Body of pancreas (tissue), 4 donors: ENCODE results near the gene ERICH2. TPM values are rescaled to one million over a fixed set of nuclear protein-coding genes. Genes with fewer than 3 reads are reported as not detected.

Source experiments
- ATAC-seq: fragments of 150-250 bp; one replicate; pipeline ENCODE4 v1.9.1; 2016
- DNase-seq, 4 donors: peaks; one replicate each; pipeline ENCODE4 v3.0.0-alpha.2; 2019
- H3K27ac ChIP-seq, 4 donors: fragments of 200-600 bp; sonication (generic); 1 replicate in 3 of 4; 2 replicates in 1 of 4; pipeline versions ENCODE4 v1.5.1 to v1.6.1; 2016 to 2019; ENCODE audit warnings: mild to moderate bottlenecking in 1 of 4, mixed read lengths in 1 of 4, moderate library complexity in 1 of 4
- H3K27me3 ChIP-seq, 2 donors: fragments of 200-600 bp; sonication (generic); one replicate each; pipeline ENCODE4 v1.6.0; 2016; ENCODE audit warnings: mild to moderate bottlenecking in 1 of 2
- H3K36me3 ChIP-seq, 2 donors: fragments of 200-600 bp; sonication (generic); replicated peaks in 1 of 2; 2 replicates each; pipeline ENCODE4 v1.5.1; 2016; ENCODE audit warnings: low read depth in 2 of 2; ENCODE audit not compliant: insufficient read depth in 1 of 2
- H3K4me1 ChIP-seq: fragments of 200-600 bp; sonication (generic); one replicate; pipeline ENCODE4 v1.6.0; 2016
- H3K4me3 ChIP-seq, 2 donors: fragments of 200-600 bp; sonication (generic); 1 replicate in 1 of 2; 2 replicates in 1 of 2; pipeline ENCODE4 v1.5.1; 2016 to 2019
- H3K9me3 ChIP-seq, 3 donors: fragments of 200-600 bp; sonication (generic); 1 replicate in 2 of 3; 2 replicates in 1 of 3; pipeline ENCODE4 v1.5.1; 2016
- POLR2A ChIP-seq, 3 donors: fragments of 450-650 bp; IDR thresholded peaks; one replicate each; pipeline ENCODE4 v1.6.1; 2016; ENCODE audit warnings: antibody characterized with exemption in 3 of 3, mild to moderate bottlenecking in 2 of 3
- WGBS, 2 donors: methylation state at CpG; one replicate each; pipeline ENCODE4 v1.1.5; 2017; 5-methylcytosine and 5-hydroxymethylcytosine counted together
- intact Hi-C: fragments of 100-400 bp; cut with DNase I; formaldehyde crosslinking; loops from one replicate; pipeline ENCODE4 v1.15.1; 2023
- total RNA-seq, 2 donors: library from RNA; depleted of rRNA; stranded (reverse); fragments of >200 nt; gene quantifications; one replicate each; pipeline ENCODE4 v1.1.0, GENCODE V29; 2016
- TF ChIP-seq, protein P1 (sequence below), 7 experiments: fragments of 450-650 bp in 4 of 7; fragments of 200-600 bp in 3 of 7; sonication (generic) in 3 of 7; IDR thresholded peaks; one replicate each; pipeline ENCODE4 v1.5.1; 2016 to 2019; ENCODE audit warnings: antibody characterized with exemption in 7 of 7

ERICH2 gene
- total RNA-seq, 2 donors from 2014 or later = not detected

DNA sequence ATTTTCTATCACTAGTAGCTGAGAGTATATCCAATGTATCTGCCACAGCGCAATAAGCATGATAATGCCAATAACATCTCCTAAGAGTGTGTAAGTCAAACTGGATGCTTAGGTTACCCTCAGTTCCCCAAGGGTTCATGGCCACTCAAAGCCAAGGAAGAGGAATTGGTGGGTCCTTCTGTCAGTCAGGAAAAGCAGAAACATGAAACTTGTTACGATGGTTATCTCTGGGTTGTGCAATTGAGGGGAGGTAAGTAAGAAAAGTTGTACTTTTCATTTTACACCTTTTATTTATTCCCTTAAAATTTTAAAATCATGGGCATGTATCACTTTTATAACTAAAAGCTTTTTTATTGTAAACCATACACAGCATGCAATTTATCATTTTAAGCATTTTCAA, 36.4 kb downstream of the ERICH2 start:
- DNase-seq = no peak
- no peak overlapping the region for H3K4me3 ChIP-seq
- TF ChIP-seq, protein P1, sequence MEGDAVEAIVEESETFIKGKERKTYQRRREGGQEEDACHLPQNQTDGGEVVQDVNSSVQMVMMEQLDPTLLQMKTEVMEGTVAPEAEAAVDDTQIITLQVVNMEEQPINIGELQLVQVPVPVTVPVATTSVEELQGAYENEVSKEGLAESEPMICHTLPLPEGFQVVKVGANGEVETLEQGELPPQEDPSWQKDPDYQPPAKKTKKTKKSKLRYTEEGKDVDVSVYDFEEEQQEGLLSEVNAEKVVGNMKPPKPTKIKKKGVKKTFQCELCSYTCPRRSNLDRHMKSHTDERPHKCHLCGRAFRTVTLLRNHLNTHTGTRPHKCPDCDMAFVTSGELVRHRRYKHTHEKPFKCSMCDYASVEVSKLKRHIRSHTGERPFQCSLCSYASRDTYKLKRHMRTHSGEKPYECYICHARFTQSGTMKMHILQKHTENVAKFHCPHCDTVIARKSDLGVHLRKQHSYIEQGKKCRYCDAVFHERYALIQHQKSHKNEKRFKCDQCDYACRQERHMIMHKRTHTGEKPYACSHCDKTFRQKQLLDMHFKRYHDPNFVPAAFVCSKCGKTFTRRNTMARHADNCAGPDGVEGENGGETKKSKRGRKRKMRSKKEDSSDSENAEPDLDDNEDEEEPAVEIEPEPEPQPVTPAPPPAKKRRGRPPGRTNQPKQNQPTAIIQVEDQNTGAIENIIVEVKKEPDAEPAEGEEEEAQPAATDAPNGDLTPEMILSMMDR (IDR thresholded peaks at IDR 0.05) = no peak
- TF ChIP-seq POLR2A (IDR thresholded peaks at IDR 0.05) = no peak
- no peak for ATAC-seq
- no peaks in the 10 kb centered on the region for H3K27me3 ChIP-seq
- intact Hi-C loops = no loop called here
- no peaks in the 10 kb centered on the region for H3K36me3 ChIP-seq
- H3K27ac ChIP-seq = no peak overlapping the region
- WGBS, 2 donors = 77 to 99% methylated on average over 2 of the region's 2 CpGs
- no peaks in the 10 kb centered on the region for H3K9me3 ChIP-seq
- H3K4me1 ChIP-seq = no peaks in the 10 kb centered on the region

DNA sequence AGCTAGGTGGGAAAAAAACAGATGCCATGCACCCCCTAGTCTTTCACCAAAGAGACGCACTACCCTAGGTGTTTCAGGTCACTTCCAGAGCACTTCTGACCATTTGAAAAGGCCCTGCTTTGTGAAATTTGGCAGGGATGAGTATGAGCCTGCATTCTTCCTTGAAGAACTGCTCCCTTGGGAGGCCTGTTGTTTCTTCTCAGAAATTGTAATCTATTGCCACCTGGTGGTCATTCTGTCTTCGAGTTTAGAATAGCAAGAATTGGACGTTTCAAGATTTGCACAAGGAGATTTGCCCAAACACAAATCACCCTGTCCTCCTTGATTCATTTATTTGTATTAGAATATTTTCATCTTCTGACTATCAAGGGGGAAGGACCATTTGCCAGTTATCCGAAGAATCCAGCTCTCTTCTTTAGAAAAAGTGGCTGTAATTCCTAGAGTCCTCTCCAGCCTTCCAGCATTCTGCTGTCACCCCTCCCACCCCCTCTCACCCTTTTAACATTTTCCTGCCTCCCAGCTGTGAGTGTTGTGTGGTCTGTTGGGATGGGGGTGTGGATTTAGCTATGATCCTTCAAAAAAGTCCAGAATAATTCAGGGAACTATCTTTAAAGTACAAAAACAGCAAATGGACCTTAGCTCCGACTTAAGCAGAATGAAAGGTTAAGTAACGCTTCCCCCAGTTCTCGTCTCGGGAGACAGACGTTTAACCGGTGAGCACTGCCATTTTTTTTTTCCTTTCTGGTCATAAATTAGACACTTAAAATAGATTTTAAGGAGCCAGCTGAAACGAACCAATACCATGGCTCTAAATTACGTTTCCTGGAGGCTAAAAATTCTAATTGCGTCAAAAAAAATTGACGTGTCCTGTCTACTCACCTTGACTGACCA, 42.8 kb downstream of the ERICH2 start:
- intact Hi-C loops = loop anchor here (10.0 kb wide), 3 partner anchors 408 to 578 kb away; no protein-coding TSS in a partner anchor
- no peaks in the 10 kb centered on the region for H3K9me3 ChIP-seq
- H3K27me3 ChIP-seq = peaks cover 0 to 28% of the 10 kb centered on the region in 2 donors
- 3% methylated on average over 13 to 14 of the region's 14 CpGs for WGBS, 2 donors
- no peaks in the 10 kb centered on the region for H3K36me3 ChIP-seq
- H3K27ac ChIP-seq = no peak overlapping the region
- DNase-seq (peak in 2 of 4 donors; percentile 57 to 77), ATAC-seq (peak; percentile 55)
- peaks cover 29% of the 10 kb centered on the region for H3K4me1 ChIP-seq
- H3K4me3 ChIP-seq = no peak overlapping the region
- no peak for TF ChIP-seq POLR2A (IDR thresholded peaks at IDR 0.05)
- TF ChIP-seq, protein P1 (IDR thresholded peaks at IDR 0.05) = peak; percentile 64 to 85 (median 71)

DNA sequence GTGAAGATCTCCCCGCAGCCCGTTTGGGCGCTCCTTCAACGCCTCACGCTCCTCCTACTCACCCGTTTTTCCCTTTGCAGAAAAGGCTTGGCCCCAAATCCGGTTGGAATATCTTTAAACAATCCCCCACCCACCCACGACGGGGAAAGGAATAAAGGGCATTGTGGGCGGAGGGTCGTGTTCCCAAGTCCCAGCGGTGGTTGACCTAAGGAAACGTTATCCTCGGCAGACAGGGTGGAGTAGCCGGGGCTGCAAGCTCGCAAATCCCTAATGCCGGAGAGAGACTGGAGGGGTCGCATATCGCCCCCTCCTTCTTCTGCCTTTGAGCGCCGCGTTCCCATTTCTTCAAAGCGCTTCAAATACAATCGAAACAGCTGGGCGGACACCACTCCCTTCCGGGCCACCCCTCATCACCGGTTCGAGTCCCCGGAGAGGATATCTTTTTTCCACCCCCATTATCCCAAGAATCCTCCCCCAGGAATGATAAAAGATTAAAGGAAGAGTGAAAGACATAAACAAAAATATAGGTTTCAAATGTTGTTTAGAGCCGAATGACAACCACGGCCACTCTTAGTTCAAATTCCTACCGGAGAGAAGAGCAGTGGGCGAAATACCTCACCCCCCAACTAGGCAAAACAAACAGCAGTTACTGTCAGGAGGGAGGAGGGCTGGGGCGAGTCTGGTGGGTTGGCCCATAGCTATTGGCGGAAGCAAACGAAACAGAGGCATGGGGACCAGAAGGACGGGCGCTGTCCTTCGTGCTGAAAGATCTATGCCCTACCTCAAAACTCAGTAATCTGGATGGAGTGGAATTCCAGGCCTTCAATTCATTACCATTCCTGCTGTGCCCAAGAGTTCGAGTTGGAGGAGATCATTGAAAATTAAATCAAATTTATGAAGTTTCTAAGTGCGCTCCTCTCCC, 43.7 kb downstream of the ERICH2 start:
- H3K27me3 ChIP-seq = peaks cover 0 to 36% of the 10 kb centered on the region in 2 donors
- no peak for ATAC-seq
- 4 to 5% methylated on average over 37 to 41 of the region's 41 CpGs for WGBS, 2 donors

DNA sequence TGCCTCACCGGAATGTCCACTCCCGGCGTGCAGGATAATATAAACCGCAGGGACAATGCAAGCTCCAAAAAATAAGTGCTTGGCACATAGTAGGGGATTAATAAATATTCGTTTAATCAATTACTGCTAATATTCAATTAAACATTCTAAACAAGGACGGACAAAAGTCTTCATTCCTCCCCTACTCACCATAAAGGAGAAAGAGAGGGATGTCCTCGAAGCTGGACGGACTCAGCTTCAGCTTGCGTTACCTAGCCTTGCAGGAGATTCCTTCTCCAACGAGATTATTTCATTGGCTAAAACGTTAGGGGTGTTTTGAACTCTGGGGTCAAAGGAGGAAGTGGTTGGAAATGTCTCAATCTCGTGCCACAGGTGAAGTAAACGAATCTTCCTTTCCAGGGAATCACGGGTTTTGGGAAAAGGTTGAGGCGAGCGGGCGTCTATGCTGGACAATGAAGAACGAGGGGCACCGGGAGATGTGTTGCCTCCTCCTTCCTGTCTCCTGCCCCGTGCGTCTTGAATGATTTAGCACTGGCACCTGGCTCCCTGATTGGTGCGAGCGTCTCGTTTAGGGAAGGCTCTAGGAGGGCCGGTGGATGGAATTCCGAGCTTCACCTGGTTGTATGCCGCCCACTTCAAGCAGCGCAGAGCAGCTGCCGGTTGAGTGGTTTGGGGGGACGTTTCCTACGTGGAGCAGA, 44.5 kb downstream of the ERICH2 start:
- H3K36me3 ChIP-seq = no peaks in the 10 kb centered on the region
- H3K4me3 ChIP-seq = no peak overlapping the region
- H3K9me3 ChIP-seq = no peaks in the 10 kb centered on the region
- no peak overlapping the region for H3K27ac ChIP-seq
- ATAC-seq (no peak), DNase-seq (no peak)
- intact Hi-C loops = loop anchor here (10.0 kb wide), 3 partner anchors 410 to 580 kb away; no protein-coding TSS in a partner anchor
- WGBS, 2 donors = 12 to 19% methylated on average over 19 to 31 of the region's 31 CpGs
- peaks cover 40% of the 10 kb centered on the region for H3K4me1 ChIP-seq
- TF ChIP-seq, protein P1 (IDR thresholded peaks at IDR 0.05) = no peak
- TF ChIP-seq POLR2A (IDR thresholded peaks at IDR 0.05) = no peak
- H3K27me3 ChIP-seq = peaks cover 0 to 44% of the 10 kb centered on the region in 2 donors

More for the DNA sequence above, 43.7 kb downstream of the ERICH2 start:
- TF ChIP-seq POLR2A (IDR thresholded peaks at IDR 0.05) = no peak
- TF ChIP-seq, protein P1 (IDR thresholded peaks at IDR 0.05) = no peak
- no peaks in the 10 kb centered on the region for H3K36me3 ChIP-seq
- H3K4me1 ChIP-seq = peaks cover 38% of the 10 kb centered on the region
- H3K4me3 ChIP-seq = no peak overlapping the region
- no peaks in the 10 kb centered on the region for H3K9me3 ChIP-seq
- intact Hi-C loops = loop anchor here (10.0 kb wide), 3 partner anchors 409 to 579 kb away; no protein-coding TSS in a partner anchor
- DNase-seq = peak in 2 of 4 donors; percentile 34 to 48
- H3K27ac ChIP-seq = no peak overlapping the region
